GM19240 (cell line): ENCODE measurements around the gene CLDN34.
A peak's percentile ranks its signal among the peaks of the same experiment; 100 is the strongest.

Source experiments
- DNase-seq: peaks from one replicate; pipeline ENCODE4 v3.0.0; 2011; ENCODE audit warnings: low spot score; ENCODE audit not compliant: insufficient read length

CLDN34 gene

GRCh38 chrX:9980401-9980800 lies 13.2 kb downstream of the CLDN34 start:
- DNase-seq = no peak

DNA sequence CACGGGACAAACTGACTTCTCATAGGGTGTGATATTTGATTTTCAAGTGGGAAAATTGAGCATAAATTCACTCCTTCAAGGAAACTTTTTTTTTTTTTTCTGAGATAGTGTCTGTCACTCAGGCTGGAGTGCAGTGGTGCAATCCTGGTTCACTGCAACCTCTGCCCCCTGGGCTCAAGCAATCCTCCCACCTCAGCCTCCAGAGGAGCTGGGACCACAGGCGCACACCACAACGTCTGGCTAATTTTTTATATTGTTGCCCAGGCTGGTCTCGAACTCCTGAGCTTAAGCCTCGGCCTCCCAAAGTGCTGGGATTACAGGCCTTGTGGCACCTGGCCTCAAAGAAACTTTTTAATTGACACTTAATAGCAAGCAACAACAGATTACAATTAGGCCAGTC lies 13.8 kb downstream of the CLDN34 start:
- no peak for DNase-seq

GRCh38 chrX:9983441-9983840 lies 16.3 kb downstream of the CLDN34 start:
- no peak for DNase-seq

GRCh38 chrX:9983846-9984245 lies 16.7 kb downstream of the CLDN34 start:
- no peak for DNase-seq

- DNase-seq = no peak
These were observed 21.6 kb downstream of the CLDN34 start for GRCh38 chrX:9988762-9989161.

DNA sequence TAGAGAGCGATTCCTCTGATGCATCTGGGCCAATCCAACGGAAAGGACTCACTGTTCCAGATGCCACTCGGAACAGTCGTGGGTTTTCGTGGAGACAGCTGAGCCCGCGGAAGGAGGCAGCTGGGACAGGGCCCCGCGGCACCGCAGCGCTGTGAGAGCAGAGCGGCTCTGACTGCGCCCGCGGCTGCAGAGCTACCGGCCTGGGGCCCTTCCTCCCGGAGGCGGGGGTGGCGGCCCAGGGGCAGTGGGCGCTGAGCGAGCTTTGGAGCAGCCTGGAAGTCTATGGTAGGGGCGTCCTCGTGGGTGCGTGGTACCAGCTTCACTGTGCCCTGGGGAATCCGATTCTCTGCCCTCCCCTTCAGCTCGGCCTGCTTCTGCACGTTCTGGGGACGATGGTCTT lies 24.9 kb downstream of the CLDN34 start:
- no peak for DNase-seq

DNA sequence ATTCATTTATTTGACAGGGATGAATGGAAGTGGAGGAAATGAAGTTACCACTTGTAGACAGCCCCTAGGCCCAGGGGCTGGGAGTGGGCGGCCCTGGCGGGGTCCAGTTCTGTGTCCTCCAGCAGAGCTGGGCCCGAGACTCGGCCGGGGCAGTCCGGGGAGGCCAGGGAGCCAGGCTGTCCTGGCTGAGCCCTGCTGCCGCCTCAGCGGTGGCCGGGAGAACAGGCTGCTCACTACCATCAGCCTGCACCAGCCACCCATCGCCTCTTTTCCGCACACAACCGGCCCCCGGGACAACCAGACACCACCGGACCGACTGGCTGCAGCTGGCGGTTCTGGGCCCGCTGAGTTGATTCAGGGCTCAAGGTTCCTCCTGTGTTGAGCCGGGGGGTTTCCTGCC lies 25.6 kb downstream of the CLDN34 start:
- DNase-seq = no peak

DNA sequence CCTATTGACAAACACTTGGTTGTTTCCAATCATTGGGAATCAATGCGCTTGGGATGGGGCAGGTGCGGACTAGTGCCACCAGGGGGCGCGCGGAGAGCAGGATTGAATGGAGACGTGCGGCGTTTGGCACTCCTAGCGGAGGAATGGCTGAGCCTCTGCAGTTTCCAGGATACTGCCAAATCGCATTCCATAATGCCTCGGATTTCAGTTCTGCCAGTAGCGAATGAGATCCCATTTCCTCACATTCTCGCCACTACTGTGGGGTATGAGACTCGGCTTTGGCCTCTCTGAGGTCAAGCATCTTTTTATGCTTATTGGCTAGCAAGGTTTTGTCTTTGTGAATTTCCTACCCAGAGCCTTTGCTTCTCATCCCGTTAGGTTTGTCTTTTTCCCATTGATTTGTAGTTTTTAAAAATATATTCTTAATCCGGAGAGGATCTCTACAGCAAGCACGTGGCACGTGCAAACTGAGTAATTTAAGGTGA lies 28.7 kb downstream of the CLDN34 start:
- DNase-seq = peak; percentile 75

DNA sequence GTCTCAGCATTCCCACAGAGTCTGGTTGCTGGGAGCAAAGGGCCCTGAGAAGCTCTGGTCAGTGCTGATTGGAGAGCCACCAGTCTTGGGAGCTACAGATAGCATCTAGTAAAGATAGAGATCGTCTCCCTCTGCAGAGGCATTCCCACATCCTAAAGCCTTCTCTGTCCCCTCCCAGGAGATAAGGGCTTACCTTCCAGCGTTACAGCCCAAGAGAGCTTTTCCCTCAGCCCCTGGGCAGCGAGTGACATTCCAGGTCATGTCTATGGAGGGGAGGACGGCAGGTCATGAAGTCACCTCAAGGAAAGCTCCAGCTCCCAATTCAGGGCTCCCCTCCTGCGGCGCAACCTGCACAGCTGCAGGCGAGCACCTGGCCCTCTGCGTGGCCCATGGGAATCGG lies 29.9 kb downstream of the CLDN34 start:
- no peak for DNase-seq

GRCh38 chrX:9997524-9997923 lies 30.4 kb downstream of the CLDN34 start:
- DNase-seq = no peak

GRCh38 chrX:10001496-10001895 lies 34.3 kb downstream of the CLDN34 start:
- no peak for DNase-seq

- DNase-seq = no peak
These were observed 37.8 kb downstream of the CLDN34 start for GRCh38 chrX:10004832-10005475.

- no peak for DNase-seq
These were observed 38.9 kb downstream of the CLDN34 start for GRCh38 chrX:10006086-10006485.

- no peak for DNase-seq
These were observed 39.6 kb downstream of the CLDN34 start for GRCh38 chrX:10006770-10007169.

- no peak for DNase-seq
These were observed 40.5 kb downstream of the CLDN34 start for GRCh38 chrX:10007621-10008020.

DNA sequence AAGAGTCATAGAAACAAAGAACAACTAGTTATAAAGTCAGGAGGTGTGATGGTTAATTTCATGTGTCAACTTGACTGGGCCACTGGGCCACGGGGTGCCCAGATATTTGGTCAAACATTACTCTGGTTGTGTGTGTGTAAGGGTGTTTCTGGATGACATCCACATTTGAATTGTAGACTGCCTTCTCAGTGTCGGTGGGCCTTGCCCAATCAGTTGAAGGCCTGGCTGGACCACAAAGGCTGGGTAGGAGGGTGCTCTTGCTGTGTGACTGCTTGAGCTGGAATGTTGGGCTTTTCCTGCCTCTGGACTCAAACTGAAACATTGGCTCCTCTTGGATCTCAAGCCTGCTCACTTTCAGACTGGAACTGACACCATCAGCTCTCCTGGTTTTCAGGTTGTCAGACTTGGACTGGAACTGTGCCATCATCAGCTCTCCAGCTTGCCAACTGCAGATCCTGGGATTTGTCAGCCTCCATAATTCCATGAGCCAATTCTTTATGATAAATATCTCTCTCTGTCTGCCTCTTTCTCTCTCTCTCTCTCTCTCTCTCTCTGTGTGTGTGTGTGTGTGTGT lies 41.4 kb downstream of the CLDN34 start:
- DNase-seq = no peak

GRCh38 chrX:10009741-10010140 lies 42.6 kb downstream of the CLDN34 start:
- DNase-seq = no peak

- DNase-seq = no peak
These were observed 43.5 kb downstream of the CLDN34 start for GRCh38 chrX:10010686-10011085.

GRCh38 chrX:10011261-10011931 lies 44.2 kb downstream of the CLDN34 start:
- no peak for DNase-seq

- no peak for DNase-seq
These were observed 44.8 kb downstream of the CLDN34 start for GRCh38 chrX:10011991-10012390.

- DNase-seq = peak; percentile 57
These were observed 47.5 kb downstream of the CLDN34 start for GRCh38 chrX:10014462-10015354.

DNA sequence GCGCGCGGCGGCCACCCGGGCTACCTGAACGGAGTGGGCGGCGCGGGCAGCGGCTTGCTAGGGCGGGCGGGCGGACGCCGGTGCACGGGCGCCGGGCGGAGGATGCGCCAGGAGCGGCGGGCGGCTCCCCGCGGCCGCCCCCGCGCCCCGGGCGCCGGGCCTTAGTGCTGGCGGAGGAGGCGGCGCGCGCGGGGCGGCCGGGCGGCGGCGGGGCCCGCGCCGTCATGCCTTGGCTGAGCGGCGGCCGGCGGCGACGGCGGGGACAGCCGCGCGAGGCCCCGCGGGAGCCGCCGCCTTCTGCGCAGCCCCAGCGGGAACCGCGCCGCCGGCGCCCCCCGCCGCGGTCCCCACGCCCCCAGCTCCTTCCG lies 48.2 kb downstream of the CLDN34 start:
- no peak for DNase-seq
